Activated CD4-positive, alpha-beta T cell treated with anti-CD3 and anti-CD28 coated beads, Interleukin-2, amount 50 U/mL, for 4 hours (primary cell): ENCODE measurements around the gene MAGI1.

Experiments used
- DNase-seq, 2 experiments: peaks; one replicate each; pipeline ENCODE4 v3.0.0-alpha.2; 2020

The MAGI1 gene

GRCh38 chr3:65824166-65824565, 214.6 kb downstream of the MAGI1 start:
- DNase-seq = no peak

GRCh38 chr3:65820600-65820999, 218.1 kb downstream of the MAGI1 start:
- no peak for DNase-seq

- no peak for DNase-seq
These were observed 218.8 kb downstream of the MAGI1 start for GRCh38 chr3:65819896-65820295.

- no peak for DNase-seq
These were observed 221.1 kb downstream of the MAGI1 start for GRCh38 chr3:65817553-65818126.

- no peak for DNase-seq
These were observed 222.5 kb downstream of the MAGI1 start for GRCh38 chr3:65816208-65816607.

GRCh38 chr3:65814845-65815578, 223.7 kb downstream of the MAGI1 start:
- DNase-seq = no peak

GRCh38 chr3:65811892-65812291, 226.8 kb downstream of the MAGI1 start:
- DNase-seq = no peak

- no peak for DNase-seq
These were observed 227.5 kb downstream of the MAGI1 start for GRCh38 chr3:65811086-65811761.

GRCh38 chr3:65810302-65810701, 228.4 kb downstream of the MAGI1 start:
- no peak for DNase-seq

GRCh38 chr3:65809641-65810150, 229.0 kb downstream of the MAGI1 start:
- no peak for DNase-seq

- no peak for DNase-seq
These were observed 229.9 kb downstream of the MAGI1 start for GRCh38 chr3:65808824-65809223.

- no peak for DNase-seq
These were observed 230.3 kb downstream of the MAGI1 start for GRCh38 chr3:65808407-65808806.

- no peak for DNase-seq
These were observed 231.5 kb downstream of the MAGI1 start for GRCh38 chr3:65807225-65807624.

GRCh38 chr3:65806600-65806999, 232.1 kb downstream of the MAGI1 start:
- DNase-seq = no peak

- DNase-seq = no peak
These were observed 242.0 kb downstream of the MAGI1 start for GRCh38 chr3:65796676-65797075.

GRCh38 chr3:65795166-65795565, 243.6 kb downstream of the MAGI1 start:
- no peak for DNase-seq

- DNase-seq = no peak
These were observed 245.1 kb downstream of the MAGI1 start for GRCh38 chr3:65793495-65794200.

GRCh38 chr3:65788461-65788860, 250.3 kb downstream of the MAGI1 start:
- DNase-seq = no peak

GRCh38 chr3:65787827-65788226, 250.9 kb downstream of the MAGI1 start:
- no peak for DNase-seq

- no peak for DNase-seq
These were observed 251.4 kb downstream of the MAGI1 start for GRCh38 chr3:65787340-65787739.

- no peak for DNase-seq
These were observed 251.8 kb downstream of the MAGI1 start for GRCh38 chr3:65786890-65787289.

- DNase-seq = no peak
These were observed 253.6 kb downstream of the MAGI1 start for GRCh38 chr3:65785065-65785645.

GRCh38 chr3:65783117-65783516, 255.6 kb downstream of the MAGI1 start:
- DNase-seq = no peak
